IPS-11a (cell line): Measurements from ENCODE around the gene TMOD4.
A peak's percentile ranks its signal among the peaks of the same experiment; 100 is the strongest.

Experiments
- H3K4me3 ChIP-seq: one replicate; pipeline ENCODE4 v1.5.1; 2013; ENCODE audit warnings: low read depth, low read length, control low read depth

TMOD4 gene

DNA sequence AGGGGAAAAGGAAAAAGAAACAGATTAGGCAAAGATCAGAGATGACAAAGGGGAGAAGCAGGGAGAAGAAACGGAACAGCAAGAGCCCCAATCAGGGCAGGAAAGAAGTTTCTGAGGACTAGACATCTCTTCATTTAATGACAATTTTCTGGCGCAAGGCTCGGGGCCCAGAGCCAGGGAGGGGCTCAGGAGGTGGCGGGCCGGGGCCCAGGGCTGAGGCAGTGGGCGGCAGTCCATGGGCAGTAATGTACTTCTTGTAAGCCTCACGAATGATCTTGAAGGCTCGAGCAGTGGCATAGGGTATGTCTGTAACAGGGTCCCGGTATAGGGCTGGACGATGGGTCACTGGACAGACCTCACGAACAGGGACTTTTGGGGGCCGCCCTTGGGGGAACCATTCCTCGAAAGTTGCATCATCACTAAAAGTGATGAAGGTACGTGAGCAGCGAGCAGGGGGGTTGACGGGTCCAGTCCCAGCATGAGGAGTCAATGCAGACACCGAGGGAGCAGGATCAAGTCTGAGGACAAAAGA lies 799 bp upstream of the TMOD4 start:
- no peak overlapping the region for H3K4me3 ChIP-seq

- no peak overlapping the region for H3K4me3 ChIP-seq
Measured at GRCh38 chr1:151175041-151175741, 590 bp downstream of the TMOD4 start.

GRCh38 chr1:151171190-151171589 lies 4.6 kb downstream of the TMOD4 start:
- no peak overlapping the region for H3K4me3 ChIP-seq

DNA sequence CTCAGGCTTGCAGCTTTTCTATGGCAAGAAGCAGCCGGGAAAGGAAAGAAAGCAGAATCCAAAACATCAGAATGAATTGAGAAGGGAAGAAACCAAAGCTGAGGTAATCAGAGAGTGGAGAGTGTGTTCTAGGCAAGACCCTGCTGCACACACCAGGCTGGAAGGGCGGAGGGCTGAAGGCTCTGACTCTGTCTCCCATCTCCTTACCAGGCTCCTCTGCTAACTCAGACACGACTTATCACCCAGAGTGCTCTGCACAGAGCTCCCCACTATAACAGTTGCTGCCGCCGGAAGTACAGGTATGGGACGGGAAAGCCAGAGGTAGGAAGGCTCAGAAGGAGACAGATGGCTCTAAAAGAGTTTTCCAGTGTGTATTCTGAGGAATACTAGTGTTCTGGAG lies 8.7 kb downstream of the TMOD4 start:
- no peak overlapping the region for H3K4me3 ChIP-seq

DNA sequence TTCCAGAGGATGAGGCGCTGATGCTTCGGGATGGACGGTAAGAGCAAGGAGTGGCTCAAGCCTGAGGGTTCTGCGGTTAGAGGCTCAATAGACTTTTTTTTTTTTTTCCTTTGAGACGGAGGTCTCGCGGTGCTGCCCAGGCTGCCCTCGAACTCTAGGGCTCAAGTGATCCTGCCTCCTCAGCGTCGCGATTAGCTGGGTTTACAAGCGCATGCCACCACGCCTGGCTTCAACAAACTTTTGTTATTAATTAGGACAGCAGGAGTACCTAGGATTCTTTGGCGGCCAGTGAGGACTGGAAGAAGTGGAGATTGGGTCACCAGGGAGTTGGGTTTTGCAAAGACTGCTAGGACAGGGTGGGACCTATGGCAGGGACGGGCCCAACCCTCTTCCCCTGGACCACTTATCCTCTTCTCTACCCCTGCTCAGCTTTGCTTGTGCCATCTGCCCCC lies 9.2 kb downstream of the TMOD4 start:
- peak overlapping the region; percentile 99 for H3K4me3 ChIP-seq

DNA sequence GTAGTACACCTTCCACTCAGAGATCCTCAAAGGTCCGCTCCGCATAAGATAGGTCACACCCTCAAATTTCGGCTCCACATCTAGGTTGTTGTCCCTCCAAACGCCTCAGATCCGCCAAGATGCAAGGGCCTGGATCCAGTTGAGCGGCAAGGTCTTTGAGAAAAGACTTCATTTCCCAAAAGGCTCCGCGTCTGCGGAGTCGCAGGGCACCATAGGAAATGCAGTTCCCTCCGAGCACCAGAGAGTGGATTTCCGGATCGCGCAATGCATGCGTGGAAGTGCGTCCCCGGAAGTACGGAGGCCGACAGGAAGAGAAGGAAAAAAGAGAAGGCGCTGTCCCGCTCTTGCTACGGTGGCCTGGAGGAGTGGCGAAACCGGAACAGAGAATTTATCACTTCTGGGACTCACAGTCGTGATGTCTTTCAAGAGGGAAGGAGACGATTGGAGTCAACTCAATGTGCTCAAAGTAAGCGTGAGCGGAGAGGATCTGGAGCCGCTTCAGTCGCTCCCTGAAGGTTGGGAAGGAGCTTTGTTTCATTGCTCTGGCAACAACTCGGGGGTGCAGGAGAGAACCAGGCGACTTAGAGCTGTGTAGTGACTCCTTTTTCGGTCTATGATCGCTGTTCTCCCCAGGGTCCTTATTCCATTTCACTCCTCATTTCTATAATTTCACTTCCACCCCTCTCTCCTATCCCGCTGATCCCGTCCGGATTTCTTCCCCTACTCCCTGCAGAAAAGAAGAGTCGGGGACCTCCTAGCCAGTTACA lies 9.9 kb downstream of the TMOD4 start, which contains the start of the genes LYSMD1 and SCNM1:
LYSMD1 (minus strand) TSS at position 165 of the 767 bp plus-strand sequence. CDS start 644 bp downstream, outside the sequence.
SCNM1 (plus strand) TSS at position 407 of the 767 bp plus-strand sequence; CDS start at position 416, 9 bp downstream.
- H3K4me3 ChIP-seq, result peak within 1 kb of the TSS; percentile 99

DNA sequence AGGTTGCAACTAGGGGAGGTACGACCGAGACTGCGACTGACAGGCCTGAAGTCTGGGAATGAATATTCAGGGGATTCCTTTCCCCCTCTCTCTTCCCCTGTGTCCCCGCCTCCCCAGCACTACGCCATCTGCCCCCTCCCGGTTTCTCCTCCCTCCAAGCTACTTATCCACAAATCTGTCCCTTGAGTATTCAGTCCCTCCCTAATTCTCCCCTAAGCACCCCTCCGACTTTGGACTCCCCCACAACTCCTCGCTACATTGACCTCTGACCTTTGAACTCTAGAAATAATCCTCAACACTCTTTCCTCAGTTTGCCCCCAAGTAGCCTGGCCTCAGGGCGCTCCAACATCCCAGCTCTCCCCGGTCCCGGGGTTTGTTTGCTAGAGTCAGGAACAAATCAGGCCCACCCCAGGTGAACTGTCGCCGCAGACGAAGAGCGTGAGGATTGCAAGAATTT lies 10.5 kb downstream of the TMOD4 start:
- peak overlapping the region; percentile 99 for H3K4me3 ChIP-seq

- peak overlapping the region; percentile 99 for H3K4me3 ChIP-seq
Measured at GRCh38 chr1:151164732-151165280, 11.0 kb downstream of the TMOD4 start.

DNA sequence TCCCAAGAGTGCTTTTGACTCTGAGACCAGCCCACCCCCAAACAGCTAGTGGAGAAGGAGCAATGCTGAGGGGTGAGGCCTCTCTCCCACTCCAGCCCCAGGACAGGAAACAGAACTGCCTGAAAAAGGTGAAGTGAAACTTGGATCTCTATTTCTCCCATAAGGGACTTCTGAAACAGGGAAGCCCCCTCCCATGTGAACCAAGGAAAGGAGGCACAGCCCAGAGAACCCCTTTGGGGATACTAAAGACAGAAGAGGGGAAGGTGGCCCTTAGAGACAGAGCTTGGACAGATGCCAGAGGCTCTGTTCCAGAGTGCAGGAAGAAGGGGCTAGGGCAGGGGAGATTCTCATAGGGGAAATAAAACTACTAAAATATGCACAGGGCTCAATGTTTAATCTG lies 16.4 kb downstream of the TMOD4 start:
- H3K4me3 ChIP-seq, result no peak overlapping the region

GRCh38 chr1:151158751-151159251 lies 17.0 kb downstream of the TMOD4 start:
- no peak overlapping the region for H3K4me3 ChIP-seq

DNA sequence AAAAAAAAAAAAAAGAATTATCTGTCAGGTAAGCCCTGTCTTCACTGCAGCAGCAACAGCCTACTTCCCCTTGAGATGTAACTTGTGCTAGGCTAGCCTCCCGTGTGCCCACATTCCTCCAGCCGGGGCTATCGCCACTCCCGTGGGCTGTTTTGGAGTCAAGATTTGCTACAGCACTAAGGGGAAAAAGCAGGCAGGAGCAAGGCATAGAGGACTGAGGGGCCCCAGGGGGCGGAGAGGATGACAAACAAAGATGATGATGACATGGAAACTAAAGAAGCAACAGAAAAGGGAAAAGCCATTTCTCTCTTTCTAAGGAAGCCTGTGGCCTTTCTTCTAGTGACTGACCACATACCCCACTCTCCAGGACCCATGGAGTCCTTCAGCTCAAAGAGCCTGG lies 17.5 kb downstream of the TMOD4 start:
- H3K4me3 ChIP-seq, result no peak overlapping the region

- no peak overlapping the region for H3K4me3 ChIP-seq
Measured at GRCh38 chr1:151157067-151157531, 18.7 kb downstream of the TMOD4 start.

DNA sequence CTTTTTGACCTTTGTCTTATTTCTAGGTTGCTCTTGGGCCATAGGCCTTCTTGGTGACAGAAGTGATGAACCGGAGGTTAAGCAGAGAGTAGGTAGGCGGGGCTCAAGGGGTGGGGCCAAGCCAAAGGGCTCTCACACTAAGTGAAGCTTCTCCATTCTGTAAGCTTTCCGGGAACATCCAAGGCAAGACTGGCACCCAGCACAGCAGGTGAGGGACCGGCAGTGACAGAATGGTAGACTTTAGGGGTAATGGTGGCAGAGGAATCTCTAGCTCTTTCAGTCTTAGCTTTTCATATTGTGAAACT lies 19.3 kb downstream of the TMOD4 start, which contains the start of gene TNFAIP8L2:
TNFAIP8L2 (plus strand) TSS at position 135 of the 305 bp plus-strand sequence. CDS start 2,049 bp downstream, outside the sequence.
- H3K4me3 ChIP-seq, result no peak within 1 kb of the TSS

DNA sequence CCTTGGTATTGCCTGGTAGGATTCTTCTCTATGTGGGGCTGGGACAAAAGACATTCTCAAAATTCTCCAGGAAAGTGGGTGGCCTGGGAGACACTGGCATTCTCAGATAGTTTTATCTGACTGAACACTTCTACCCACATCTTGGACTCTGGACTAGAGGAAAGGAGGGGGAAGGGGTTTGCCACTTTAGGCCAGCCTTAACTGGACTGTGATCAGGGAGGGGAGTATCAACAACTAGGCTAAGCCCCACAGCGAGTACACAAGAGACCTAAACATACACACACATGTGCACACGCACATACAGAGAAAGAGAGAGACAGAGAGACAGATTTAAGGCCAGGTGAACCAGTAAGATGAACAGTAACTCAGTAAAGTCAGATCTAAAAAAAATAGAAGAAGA lies 28.1 kb downstream of the TMOD4 start:
- H3K4me3 ChIP-seq, result no peak overlapping the region

DNA sequence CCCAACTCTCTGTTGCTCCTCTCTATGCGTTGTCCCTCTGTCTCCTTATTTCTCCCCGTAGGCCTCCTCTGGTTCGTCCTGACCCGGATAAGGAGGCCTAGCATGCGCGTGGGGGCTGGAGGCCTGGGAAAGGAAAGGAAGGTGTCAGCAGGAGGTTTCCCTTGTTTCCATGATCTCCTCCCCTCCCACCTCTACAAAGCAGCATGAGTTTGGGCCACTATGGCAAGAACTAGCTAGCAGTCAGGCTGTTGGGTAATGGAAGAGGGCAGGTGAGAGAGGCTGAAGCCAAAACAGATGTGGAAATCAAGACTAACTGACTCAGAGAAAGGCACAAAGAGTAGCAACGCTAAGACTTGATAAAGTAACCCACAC lies 28.7 kb downstream of the TMOD4 start:
- H3K4me3 ChIP-seq, result peak overlapping the region; percentile 77

GRCh38 chr1:151146412-151147131 lies 29.2 kb downstream of the TMOD4 start, which contains the start of gene SEMA6C:
TSS of gene SEMA6C (minus strand) at chr1:151146631. CDS start at chr1:151142621, 4,010 bp downstream.
- peak within 1 kb of the TSS; percentile 77 for H3K4me3 ChIP-seq

DNA sequence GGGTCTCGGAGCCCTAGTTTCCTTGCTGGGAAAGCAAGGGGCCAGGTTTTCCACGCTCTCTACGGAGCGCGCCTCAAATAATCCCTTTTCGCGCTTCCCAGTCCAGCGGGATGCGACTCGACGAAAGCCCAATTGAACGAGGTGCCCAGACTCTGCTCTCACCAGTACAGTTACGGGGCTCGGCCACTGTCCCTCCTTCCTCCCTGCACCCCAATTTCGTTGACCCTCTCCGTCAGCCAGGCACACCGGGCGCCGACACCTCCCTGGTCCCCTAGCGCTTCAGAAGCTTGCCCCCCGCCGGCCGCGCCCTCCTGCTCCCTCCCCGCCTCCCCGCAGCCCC lies 29.7 kb downstream of the TMOD4 start:
- H3K4me3 ChIP-seq, result peak overlapping the region; percentile 77

DNA sequence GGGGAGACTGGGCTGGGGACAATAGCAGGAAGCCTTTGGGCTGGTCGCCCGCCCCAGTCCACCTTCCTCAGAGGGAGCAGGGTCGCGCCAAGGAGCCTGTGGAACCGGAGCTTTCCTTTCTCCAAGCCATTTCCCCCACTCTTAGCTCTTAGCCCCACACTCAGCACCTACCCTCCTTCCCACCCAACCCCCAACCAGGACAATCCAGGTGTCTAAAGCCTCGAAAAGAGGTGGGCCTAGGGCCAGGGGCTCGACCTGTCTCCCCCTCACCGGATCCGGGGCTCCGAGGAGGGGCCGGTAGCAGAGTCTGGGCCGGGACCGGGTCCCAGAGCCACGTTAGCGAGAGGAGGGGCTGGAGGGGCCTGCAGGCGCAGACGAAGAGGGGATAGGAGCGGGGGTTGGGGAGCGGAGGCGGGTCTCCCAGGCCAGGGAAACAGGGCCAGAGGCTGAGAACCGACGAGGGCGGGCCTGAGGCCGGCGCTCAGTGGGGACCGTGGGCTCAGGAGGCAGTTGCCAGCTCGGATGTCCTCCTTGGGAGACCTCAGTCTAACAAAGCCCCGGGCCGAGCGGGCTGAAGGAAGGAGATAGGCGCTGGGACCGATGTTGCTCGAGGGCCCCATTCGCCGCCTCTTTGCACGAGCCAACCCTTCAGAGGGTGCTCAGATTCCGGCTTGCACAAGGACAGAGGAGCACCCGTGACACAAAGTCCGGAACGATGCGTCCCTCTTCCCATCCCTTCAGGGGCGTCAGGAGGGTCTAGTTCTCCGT lies 30.3 kb downstream of the TMOD4 start:
- peak overlapping the region; percentile 77 for H3K4me3 ChIP-seq

DNA sequence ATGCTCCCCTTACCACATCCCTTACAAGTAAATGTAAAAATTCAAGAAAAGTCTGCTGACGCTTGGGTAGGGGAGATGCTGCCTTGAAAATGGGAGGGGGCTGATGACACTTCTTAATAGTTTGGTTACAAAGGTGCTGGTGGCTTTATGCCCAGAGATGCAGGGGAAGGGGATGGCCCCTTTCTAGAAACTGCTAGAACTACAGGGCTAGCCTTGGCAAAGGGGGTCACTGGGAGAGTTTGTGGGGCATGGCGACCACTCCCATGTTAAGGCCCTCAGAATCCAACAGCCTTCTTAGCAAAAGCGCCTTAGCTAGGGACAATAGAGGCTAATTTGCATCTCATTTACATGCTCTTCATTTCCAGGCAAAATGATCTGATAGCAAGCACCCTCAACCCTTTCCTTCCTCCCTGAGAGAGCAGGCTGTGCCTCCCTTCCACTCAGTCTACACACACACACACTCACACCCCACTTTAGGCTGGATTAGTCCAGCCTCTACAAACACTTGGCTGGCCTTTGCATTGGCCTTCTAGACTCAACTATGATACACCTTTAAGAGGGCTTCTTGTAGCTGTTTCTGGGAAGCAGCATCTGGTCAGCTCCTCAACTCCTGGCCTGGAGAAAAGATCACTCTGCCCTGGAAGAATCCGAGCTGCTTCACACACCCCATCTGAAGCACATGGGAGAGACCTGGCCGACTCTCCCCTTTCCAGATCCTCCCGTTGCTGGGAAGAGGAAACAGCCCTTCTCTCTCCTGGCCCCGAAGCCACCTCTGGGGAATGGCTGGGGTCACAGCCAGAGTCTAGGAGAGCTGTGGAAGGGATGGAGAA lies 31.1 kb downstream of the TMOD4 start:
- no peak overlapping the region for H3K4me3 ChIP-seq
